HFFc6 (cell line): Measurements from ENCODE around the gene SERPINB10. TPM values are rescaled to one million over a fixed set of nuclear protein-coding genes. Genes with fewer than 3 reads are reported as not detected.

ENCODE experiments used
- DNase-seq: peaks from one replicate; pipeline ENCODE4 v3.0.0-alpha.2; 2018
- H3K27ac Mint-ChIP-seq: 2 replicates; pipeline ENCODE4 v1.8.0; 2020; ENCODE audit warnings: mild to moderate bottlenecking, mixed read lengths
- H3K27me3 Mint-ChIP-seq: 2 replicates; pipeline ENCODE4 v1.8.0; 2021; ENCODE audit warnings: mild to moderate bottlenecking, moderate library complexity, mixed read lengths; ENCODE audit not compliant: insufficient read depth
- H3K36me3 Mint-ChIP-seq: 2 replicates; pipeline ENCODE4 v1.8.0; 2021; ENCODE audit warnings: low read depth, mixed read lengths
- H3K4me1 Mint-ChIP-seq: 2 replicates; pipeline ENCODE4 v1.8.0; 2020; ENCODE audit warnings: low read depth, mixed read lengths
- H3K4me3 Mint-ChIP-seq: 2 replicates; pipeline ENCODE4 v1.8.0; 2020; ENCODE audit warnings: mild to moderate bottlenecking, moderate library complexity, mixed read lengths
- H3K9me3 Mint-ChIP-seq: 2 replicates; pipeline ENCODE4 v1.8.0; 2020; ENCODE audit warnings: mild to moderate bottlenecking, mixed read lengths
- total RNA-seq, 6 experiments: library from RNA; stranded (reverse); fragmentation: NEBNext Ultra II Directional; extraction: Animal tissue kit (Norgen Biotek cat#: 25700); gene quantifications; 2 replicates in 1 of 6; 3 replicates in 5 of 6; pipeline ENCODE4 v1.2.3, GENCODE V29; 2021
- TF ChIP-seq, protein P1 (sequence below): fragments of 200-600 bp; sonication (generic); IDR thresholded peaks from 2 replicates; pipeline ENCODE4 v1.5.0; 2021; ENCODE audit warnings: antibody characterized with exemption, mild to moderate bottlenecking

Gene SERPINB10
- total RNA-seq, 6 experiments from 2014 or later, result 1.3 to 5.0 (median 1.8) TPM

- Mint-ChIP-seq H3K9me3 (no peaks in the 10 kb centered on the region), H3K36me3 (0 out of 2 replicates have a peak, but pooled peaks cover 1% of the 10 kb centered on the region), H3K4me1 (peaks cover 43% of the 10 kb centered on the region), H3K27ac (no peak overlapping the region), H3K27me3 (no peaks in the 10 kb centered on the region), H3K4me3 (no peak overlapping the region)
- TF ChIP-seq, protein P1, sequence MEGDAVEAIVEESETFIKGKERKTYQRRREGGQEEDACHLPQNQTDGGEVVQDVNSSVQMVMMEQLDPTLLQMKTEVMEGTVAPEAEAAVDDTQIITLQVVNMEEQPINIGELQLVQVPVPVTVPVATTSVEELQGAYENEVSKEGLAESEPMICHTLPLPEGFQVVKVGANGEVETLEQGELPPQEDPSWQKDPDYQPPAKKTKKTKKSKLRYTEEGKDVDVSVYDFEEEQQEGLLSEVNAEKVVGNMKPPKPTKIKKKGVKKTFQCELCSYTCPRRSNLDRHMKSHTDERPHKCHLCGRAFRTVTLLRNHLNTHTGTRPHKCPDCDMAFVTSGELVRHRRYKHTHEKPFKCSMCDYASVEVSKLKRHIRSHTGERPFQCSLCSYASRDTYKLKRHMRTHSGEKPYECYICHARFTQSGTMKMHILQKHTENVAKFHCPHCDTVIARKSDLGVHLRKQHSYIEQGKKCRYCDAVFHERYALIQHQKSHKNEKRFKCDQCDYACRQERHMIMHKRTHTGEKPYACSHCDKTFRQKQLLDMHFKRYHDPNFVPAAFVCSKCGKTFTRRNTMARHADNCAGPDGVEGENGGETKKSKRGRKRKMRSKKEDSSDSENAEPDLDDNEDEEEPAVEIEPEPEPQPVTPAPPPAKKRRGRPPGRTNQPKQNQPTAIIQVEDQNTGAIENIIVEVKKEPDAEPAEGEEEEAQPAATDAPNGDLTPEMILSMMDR, result peak; percentile 73
- DNase-seq, result peak; percentile 57
These were observed 16.8 kb upstream of the SERPINB10 start for GRCh38 chr18:63890950-63891304.

- TF ChIP-seq, protein P1, result no peak
- no peaks in the 10 kb centered on the region for H3K27me3 Mint-ChIP-seq
- H3K4me1 Mint-ChIP-seq, result peaks cover 31% of the 10 kb centered on the region
- no peak overlapping the region for H3K27ac Mint-ChIP-seq
- DNase-seq, result no peak
- H3K4me3 Mint-ChIP-seq, result no peak overlapping the region
- H3K9me3 Mint-ChIP-seq, result no peaks in the 10 kb centered on the region
- no peaks in the 10 kb centered on the region for H3K36me3 Mint-ChIP-seq
These were observed 15.2 kb upstream of the SERPINB10 start for GRCh38 chr18:63892566-63892965.

DNA sequence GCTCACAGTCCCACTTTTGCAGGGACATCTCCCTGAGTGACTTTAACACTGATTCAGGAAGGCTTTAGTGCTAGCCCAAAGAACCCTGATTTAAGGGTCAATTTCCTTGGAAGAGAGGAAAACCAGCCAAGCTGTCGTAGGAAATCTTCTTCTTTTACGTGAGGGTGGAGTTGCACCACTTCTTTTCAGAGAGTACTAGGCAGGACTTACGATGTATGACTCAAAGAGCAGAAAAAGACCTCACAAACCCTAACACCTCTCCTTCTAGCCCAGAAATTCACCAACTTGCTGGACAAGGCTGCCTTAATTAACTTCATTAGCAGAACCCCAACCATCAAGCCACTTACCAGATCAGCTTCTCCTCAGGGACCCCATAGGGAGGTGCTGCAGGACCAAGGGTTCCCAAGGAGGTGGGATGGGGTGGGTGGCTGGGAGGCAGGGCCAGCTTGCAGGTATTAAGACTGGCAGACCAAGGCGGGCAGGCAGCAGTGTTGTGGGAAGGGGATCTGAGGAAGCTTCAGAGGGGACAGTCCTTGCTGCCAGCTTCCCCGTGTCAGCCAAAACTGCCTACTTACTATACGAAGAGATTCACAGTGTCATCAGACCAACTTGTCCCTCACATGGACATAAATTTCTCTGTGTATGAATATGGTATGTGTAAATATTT, 13.5 kb upstream of the SERPINB10 start:
- Mint-ChIP-seq H3K27ac (no peak overlapping the region), H3K36me3 (no peaks in the 10 kb centered on the region), H3K4me3 (no peak overlapping the region), H3K4me1 (peaks cover 19% of the 10 kb centered on the region), H3K9me3 (no peaks in the 10 kb centered on the region), H3K27me3 (no peaks in the 10 kb centered on the region)
- TF ChIP-seq, protein P1, result no peak
- DNase-seq, result no peak

- Mint-ChIP-seq H3K27me3 (peaks cover under 1% of the 10 kb centered on the region; the same call in 1 of the 2 replicates), H3K27ac (no peak overlapping the region), H3K4me1 (peaks cover 19% of the 10 kb centered on the region), H3K4me3 (no peak overlapping the region), H3K36me3 (no peaks in the 10 kb centered on the region), H3K9me3 (no peaks in the 10 kb centered on the region)
- DNase-seq, result no peak
- TF ChIP-seq, protein P1, result no peak
These were observed 12.6 kb upstream of the SERPINB10 start for GRCh38 chr18:63895190-63895589.

DNA sequence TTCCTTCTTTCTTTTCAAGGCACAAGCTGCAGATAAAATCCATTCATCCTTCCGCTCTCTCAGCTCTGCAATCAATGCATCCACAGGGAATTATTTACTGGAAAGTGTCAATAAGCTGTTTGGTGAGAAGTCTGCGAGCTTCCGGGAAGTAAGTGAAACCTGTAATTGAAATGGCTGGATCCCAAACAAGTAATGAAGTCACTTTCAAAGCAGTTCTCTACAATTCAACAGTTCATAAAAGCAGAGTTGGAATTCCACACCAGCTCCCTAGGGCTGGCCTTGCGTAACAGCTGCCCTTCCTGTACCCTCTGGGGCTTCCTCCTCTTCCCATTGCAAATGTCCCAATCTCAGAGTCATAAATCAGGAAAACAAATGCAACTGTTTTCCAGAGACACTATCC, 10.7 kb upstream of the SERPINB10 start:
- no peak overlapping the region for H3K4me3 Mint-ChIP-seq
- H3K9me3 Mint-ChIP-seq, result no peaks in the 10 kb centered on the region
- H3K36me3 Mint-ChIP-seq, result no peaks in the 10 kb centered on the region
- DNase-seq, result no peak
- peaks cover 11% of the 10 kb centered on the region for H3K4me1 Mint-ChIP-seq
- H3K27me3 Mint-ChIP-seq, result peaks cover 3% of the 10 kb centered on the region
- TF ChIP-seq, protein P1, result no peak
- no peak overlapping the region for H3K27ac Mint-ChIP-seq
